NOMO-1 (cell line): Measurements from ENCODE around the gene TMTC3.
"Not testable (repeated sequence)": the region's sequence is repeated elsewhere in the genome, so short reads cannot be mapped to it uniquely, and the experiment has no call there.

Source experiments
- DNase-seq, 2 experiments: peaks; one replicate each; lab custom pipeline; 2025; ENCODE audit not compliant: unreplicated experiment in 2 of 2; lab: John Stamatoyannopoulos, UW

TMTC3 gene

GRCh38 chr12:88141774-88142609, at the start of gene TMTC3, which contains the start of gene CEP290:
TMTC3 (plus strand) TSS chr12:88142307; CDS start chr12:88148316, 6,009 bp downstream.
CEP290 (minus strand) TSS chr12:88142088; CDS start chr12:88141307, 781 bp downstream.
- peak; percentile 92 to 99 for DNase-seq

- no peak for DNase-seq
Observed at GRCh38 chr12:88092771-88093170, 49.3 kb upstream of the TMTC3 start.

GRCh38 chr12:88093573-88093972, 48.5 kb upstream of the TMTC3 start:
- DNase-seq: no peak

GRCh38 chr12:88108021-88108420, 34.1 kb upstream of the TMTC3 start:
- DNase-seq: no peak

GRCh38 chr12:88111074-88111652, 30.9 kb upstream of the TMTC3 start:
- peak in 1 of 2 experiments; percentile 14 for DNase-seq

- no peak for DNase-seq
Observed at GRCh38 chr12:88113871-88114270, 28.2 kb upstream of the TMTC3 start.

- DNase-seq: peak in 1 of 2 experiments; percentile 79
Observed at GRCh38 chr12:88122666-88123065, 19.4 kb upstream of the TMTC3 start.

- no peak for DNase-seq
Observed at GRCh38 chr12:88127099-88127498, 15.0 kb upstream of the TMTC3 start.

GRCh38 chr12:88127855-88128254, 14.3 kb upstream of the TMTC3 start:
- no peak for DNase-seq

- no peak for DNase-seq
Observed at GRCh38 chr12:88132392-88132791, 9.7 kb upstream of the TMTC3 start.

- DNase-seq: not testable (repeated sequence)
Observed at GRCh38 chr12:88133181-88133580, 8.9 kb upstream of the TMTC3 start.

- not testable (repeated sequence) for DNase-seq
Observed at GRCh38 chr12:88139711-88140110, 2.4 kb upstream of the TMTC3 start.

GRCh38 chr12:88141425-88141773, 708 bp upstream of the TMTC3 start:
- no peak for DNase-seq

- DNase-seq: no peak
Observed at GRCh38 chr12:88142610-88142991, 494 bp downstream of the TMTC3 start.

- DNase-seq: no peak
Observed at GRCh38 chr12:88144037-88144436, 1.9 kb downstream of the TMTC3 start.

GRCh38 chr12:88144546-88145468, 2.7 kb downstream of the TMTC3 start:
- no peak for DNase-seq

- no peak for DNase-seq
Observed at GRCh38 chr12:88145567-88146505, 3.7 kb downstream of the TMTC3 start.

GRCh38 chr12:88150063-88150462, 8.0 kb downstream of the TMTC3 start:
- no peak for DNase-seq

GRCh38 chr12:88153959-88154358, 11.9 kb downstream of the TMTC3 start:
- DNase-seq: peak in 1 of 2 experiments; percentile 5

GRCh38 chr12:88156075-88156654, 14.1 kb downstream of the TMTC3 start:
- DNase-seq: no peak
